ENCODE results near the gene SLC22A3. TPM values are rescaled to one million over a fixed set of nuclear protein-coding genes. Genes with fewer than 3 reads are reported as not detected.

Gene SLC22A3
- total RNA-seq, 2 experiments from 2014 or later: not detected

GRCh38 chr6:160437775-160438174, 89.6 kb downstream of the SLC22A3 start:
- H3K9me3 ChIP-seq (ENCODE audit: low read length): no peaks in the 10 kb centered on the region
- no peak for DNase-seq (ENCODE audit: low spot score)
- no peak for TF ChIP-seq CTCF (conservative IDR thresholded peaks at IDR 0.05; ENCODE audit: low read length)
- TF ChIP-seq EZH2phosphoT487 (IDR thresholded peaks at IDR 0.05; ENCODE audit: borderline replicate concordance, low read depth, low read length): no peak
- no peak overlapping the region for H3K4me3 ChIP-seq (ENCODE audit: low read depth, low read length, poor library complexity, severe bottlenecking)
- no TSS peak for BruUV-seq (replicated peaks)
- ChIA-PET CTCF (ENCODE audit: unreplicated experiment) (interaction anchor here (0.6 kb wide), 1 partner anchor 581 kb away, joined by 3 read pairs; no protein-coding TSS in a partner anchor), POLR2A (no interaction called here)
- H3K36me3 ChIP-seq (ENCODE audit: insufficient read depth, low read length): no peaks in the 10 kb centered on the region
- intact Hi-C loops (cut with micrococcal nuclease; ENCODE audit: unreplicated experiment): no loop called here
- no peaks in the 10 kb centered on the region for H3K9me2 ChIP-seq (ENCODE audit: insufficient read depth, low read length)
- no peak overlapping the region for H2AFZ ChIP-seq (ENCODE audit: low read length)
- H3K27ac ChIP-seq (ENCODE audit: low read depth, low read length, poor library complexity, severe bottlenecking): no peak overlapping the region
- no peaks in the 10 kb centered on the region for H3K4me1 ChIP-seq (ENCODE audit: insufficient read depth, low read length, poor library complexity, severe bottlenecking)
- H4K20me1 ChIP-seq (ENCODE audit: insufficient read depth, low read length): no peaks in the 10 kb centered on the region
- no peak overlapping the region for H3K4me2 ChIP-seq (ENCODE audit: low read length)
- H3K79me2 ChIP-seq (ENCODE audit: insufficient read depth, low read depth, low read length): no peaks in the 10 kb centered on the region

GRCh38 chr6:160438481-160438880, 90.3 kb downstream of the SLC22A3 start:
- BruUV-seq (replicated peaks): no TSS peak
- DNase-seq (ENCODE audit: low spot score): no peak
- no peak overlapping the region for H3K4me2 ChIP-seq (ENCODE audit: low read length)
- no peaks in the 10 kb centered on the region for H3K79me2 ChIP-seq (ENCODE audit: insufficient read depth, low read depth, low read length)
- intact Hi-C loops (cut with micrococcal nuclease; ENCODE audit: unreplicated experiment): no loop called here
- CTCF ChIA-PET (ENCODE audit: unreplicated experiment): no interaction called here
- no peaks in the 10 kb centered on the region for H3K36me3 ChIP-seq (ENCODE audit: insufficient read depth, low read length)
- no peaks in the 10 kb centered on the region for H3K9me3 ChIP-seq (ENCODE audit: low read length)
- no peak overlapping the region for H2AFZ ChIP-seq (ENCODE audit: low read length)
- H4K20me1 ChIP-seq (ENCODE audit: insufficient read depth, low read length): no peaks in the 10 kb centered on the region
- POLR2A ChIA-PET: no interaction called here
- no peak overlapping the region for H3K4me3 ChIP-seq (ENCODE audit: low read depth, low read length, poor library complexity, severe bottlenecking)
- H3K27ac ChIP-seq (ENCODE audit: low read depth, low read length, poor library complexity, severe bottlenecking): no peak overlapping the region
- TF ChIP-seq EZH2phosphoT487 (IDR thresholded peaks at IDR 0.05; ENCODE audit: borderline replicate concordance, low read depth, low read length): no peak
- no peak for TF ChIP-seq CTCF (conservative IDR thresholded peaks at IDR 0.05; ENCODE audit: low read length)
- no peaks in the 10 kb centered on the region for H3K9me2 ChIP-seq (ENCODE audit: insufficient read depth, low read length)
- H3K4me1 ChIP-seq (ENCODE audit: insufficient read depth, low read length, poor library complexity, severe bottlenecking): no peaks in the 10 kb centered on the region

- no peaks in the 10 kb centered on the region for H3K36me3 ChIP-seq (ENCODE audit: insufficient read depth, low read length)
- no peak for DNase-seq (ENCODE audit: low spot score)
- intact Hi-C loops (cut with micrococcal nuclease; ENCODE audit: unreplicated experiment): no loop called here
- TF ChIP-seq EZH2phosphoT487 (IDR thresholded peaks at IDR 0.05; ENCODE audit: borderline replicate concordance, low read depth, low read length): no peak
- no peak for TF ChIP-seq CTCF (conservative IDR thresholded peaks at IDR 0.05; ENCODE audit: low read length)
- no peak overlapping the region for H2AFZ ChIP-seq (ENCODE audit: low read length)
- H3K27ac ChIP-seq (ENCODE audit: low read depth, low read length, poor library complexity, severe bottlenecking): no peak overlapping the region
- H3K4me1 ChIP-seq (ENCODE audit: insufficient read depth, low read length, poor library complexity, severe bottlenecking): no peaks in the 10 kb centered on the region
- BruUV-seq (replicated peaks): no TSS peak
- H3K4me2 ChIP-seq (ENCODE audit: low read length): no peak overlapping the region
- H3K79me2 ChIP-seq (ENCODE audit: insufficient read depth, low read depth, low read length): no peaks in the 10 kb centered on the region
- H4K20me1 ChIP-seq (ENCODE audit: insufficient read depth, low read length): no peaks in the 10 kb centered on the region
- no peak overlapping the region for H3K4me3 ChIP-seq (ENCODE audit: low read depth, low read length, poor library complexity, severe bottlenecking)
- CTCF ChIA-PET (ENCODE audit: unreplicated experiment): no interaction called here
- POLR2A ChIA-PET: no interaction called here
- H3K9me3 ChIP-seq (ENCODE audit: low read length): no peaks in the 10 kb centered on the region
- no peaks in the 10 kb centered on the region for H3K9me2 ChIP-seq (ENCODE audit: insufficient read depth, low read length)
These were observed 91.6 kb downstream of the SLC22A3 start for GRCh38 chr6:160439751-160440150.

All from OCI-LY7 (cell line).